B cell (primary cell): ENCODE data around the gene FMN1. TPM values are rescaled to one million over a fixed set of nuclear protein-coding genes. Genes with fewer than 3 reads are reported as not detected.

ENCODE experiments used
- ATAC-seq: fragments of 200-7000 bp; cut with Tn5 transposase; one replicate; pipeline ENCODE4 v1.10.0; 2021; ENCODE audit warnings: low read depth, mild to moderate bottlenecking, moderate number of reproducible peaks, moderate library complexity
- CTCF ChIA-PET: fragments of 350-600 bp; sonication (Branson Sonifier 250); formaldehyde crosslinking; loops from one replicate; lab custom pipeline; 2021; ENCODE audit warnings: antibody characterized with exemption, inconsistent platforms; lab: Charles Lee
- POLR2A ChIA-PET: fragments of 350-600 bp; sonication (Branson Sonifier 250); formaldehyde crosslinking; loops from one replicate; lab custom pipeline; 2021; ENCODE audit warnings: antibody characterized with exemption; lab: Charles Lee
- DNase-seq: peaks from one replicate; pipeline ENCODE4 v3.0.0; 2013
- H2AFZ ChIP-seq: 2 replicates; pipeline ENCODE4 v1.6.1; 2012; ENCODE audit warnings: mild to moderate bottlenecking, low read depth, low read length; ENCODE audit not compliant: insufficient read depth, poor library complexity, severe bottlenecking
- H3K27ac ChIP-seq, 2 donors: 1 replicate in 1 of 2; 2 replicates in 1 of 2; pipeline ENCODE4 v1.5.1; 2012 to 2013; ENCODE audit warnings: low read length in 2 of 2, mild to moderate bottlenecking in 2 of 2, moderate library complexity in 1 of 2
- H3K27me3 ChIP-seq, 4 experiments: fragments of 200-600 bp in 1 of 4; sonication (generic) in 1 of 4; replicated peaks in 1 of 4; 1 replicate in 2 of 4; 2 replicates in 2 of 4; pipeline versions ENCODE4 v1.6.1 to v1.7.0; 2013 to 2016; ENCODE audit warnings: low read length in 3 of 4, mild to moderate bottlenecking in 2 of 4, mixed read lengths in 1 of 4, moderate library complexity in 1 of 4; ENCODE audit not compliant: insufficient read depth in 4 of 4, control insufficient read depth in 3 of 4; ENCODE audit errors: control extremely low read depth in 1 of 4
- H3K36me3 ChIP-seq, 2 experiments: replicated peaks in 1 of 2; 1 replicate in 1 of 2; 2 replicates in 1 of 2; pipeline versions ENCODE4 v1.6.1 to v1.7.1; 2013; ENCODE audit warnings: low read length in 1 of 2; ENCODE audit not compliant: insufficient read depth in 2 of 2, control insufficient read depth in 1 of 2; ENCODE audit errors: control extremely low read depth in 1 of 2, extremely low read depth in 1 of 2
- H3K4me1 ChIP-seq, 2 donors: fragments of 200-600 bp in 1 of 2; sonication (generic) in 1 of 2; 1 replicate in 1 of 2; 2 replicates in 1 of 2; pipeline versions ENCODE4 v1.5.1 to v1.6.1; 2013 to 2017; ENCODE audit warnings: low read length in 2 of 2; ENCODE audit not compliant: control insufficient read depth in 2 of 2, insufficient read depth in 2 of 2
- H3K4me2 ChIP-seq: replicated peaks from 2 replicates; pipeline ENCODE3; 2012; ENCODE audit warnings: mild to moderate bottlenecking, low read depth, low read length; ENCODE audit not compliant: poor library complexity, severe bottlenecking
- H3K4me3 ChIP-seq, 5 experiments: fragments of 200-600 bp in 1 of 5; sonication (generic) in 1 of 5; 1 replicate in 3 of 5; 2 replicates in 2 of 5; pipeline versions ENCODE4 v1.5.1 to v1.7.0; 2011 to 2016; ENCODE audit warnings: low read length in 4 of 5, mild to moderate bottlenecking in 4 of 5, low read depth in 2 of 5, control low read depth in 1 of 5, moderate library complexity in 1 of 5; ENCODE audit not compliant: insufficient read depth in 1 of 5; ENCODE audit errors: control extremely low read depth in 1 of 5, extremely low read depth in 1 of 5
- H3K79me2 ChIP-seq: fragments of 200-600 bp; sonication (generic); one replicate; pipeline ENCODE4 v1.6.0; 2016; ENCODE audit warnings: low read length; ENCODE audit not compliant: control insufficient read depth, insufficient read depth
- H3K9ac ChIP-seq: fragments of 200-600 bp; sonication (generic); 2 replicates; pipeline ENCODE4 v1.6.1; 2017; ENCODE audit warnings: mild to moderate bottlenecking, low read length, moderate library complexity
- H3K9me3 ChIP-seq, 3 donors: one replicate each; pipeline versions ENCODE4 v1.6.1 to v1.7.1; 2013; ENCODE audit warnings: low read length in 2 of 3; ENCODE audit not compliant: control insufficient read depth in 2 of 3, insufficient read depth in 1 of 3; ENCODE audit errors: control extremely low read depth in 1 of 3
- H4K20me1 ChIP-seq: 2 replicates; pipeline ENCODE4 v1.6.0; 2012; ENCODE audit warnings: mild to moderate bottlenecking, low read length; ENCODE audit not compliant: insufficient read depth, control insufficient read depth, poor library complexity, severe bottlenecking
- H3K27ac Mint-ChIP-seq: one replicate; pipeline ENCODE4 v1.8.0; 2021; ENCODE audit warnings: mixed read lengths
- H3K27me3 Mint-ChIP-seq: one replicate; pipeline ENCODE4 v1.8.0; 2021; ENCODE audit warnings: mixed read lengths
- H3K4me1 Mint-ChIP-seq: one replicate; pipeline ENCODE4 v1.8.0; 2021; ENCODE audit warnings: mixed read lengths
- H3K4me3 Mint-ChIP-seq: one replicate; pipeline ENCODE4 v1.8.0; 2021; ENCODE audit warnings: mixed read lengths
- H3K9me3 Mint-ChIP-seq: one replicate; pipeline ENCODE4 v1.8.0; 2022; ENCODE audit warnings: mixed read lengths; ENCODE audit not compliant: insufficient read depth
- CTCF ChIP-seq: fragments of 200-600 bp; IDR thresholded peaks from one replicate; pipeline ENCODE4 v1.8.0; 2022; ENCODE audit warnings: antibody characterized with exemption, mild to moderate bottlenecking
- EZH2 ChIP-seq: IDR thresholded peaks from 2 replicates; pipeline ENCODE4 v1.6.1; 2012; ENCODE audit warnings: borderline replicate concordance, low read depth, mild to moderate bottlenecking, moderate library complexity, low read length; ENCODE audit not compliant: insufficient read depth, poor library complexity, severe bottlenecking
- WGBS: methylation state at CpG from one replicate; pipeline ENCODE4 v1.1.5; 2013; ENCODE audit warnings: missing lambda C conversion rate; ENCODE audit not compliant: insufficient coverage; 5-methylcytosine and 5-hydroxymethylcytosine counted together
- intact Hi-C: fragments of 100-400 bp; cut with micrococcal nuclease; formaldehyde crosslinking; loops from one replicate; pipeline ENCODE4 v1.10.0; 2022
- polyA plus RNA-seq: library from polyadenylated mRNA; depleted of rRNA; stranded (reverse); fragments of >200 nt; gene quantifications from 2 replicates; pipeline ENCODE4 v1.2.3, GENCODE V29; 2012
- total RNA-seq, 2 donors: library from RNA; stranded (reverse); fragments of 120-200 nt in 1 of 2; gene quantifications; 1 replicate in 1 of 2; 2 replicates in 1 of 2; pipeline versions ENCODE4 v1.2.3 to v1.2.4, GENCODE V29; 2013 to 2022

FMN1 gene
- total and polyA plus RNA-seq, 2 donors (not counting 1 experiment from before 2014, with no cell fraction given): 0.21 to 0.96 TPM

GRCh38 chr15:33008284-33008995 is 186.1 kb downstream of the FMN1 start:
- H3K4me2 ChIP-seq: no peak overlapping the region
- no peaks in the 10 kb centered on the region for H3K79me2 ChIP-seq
- ATAC-seq: no peak
- Mint-ChIP-seq H3K27ac (no peak overlapping the region), H3K4me3 (no peak overlapping the region), H3K27me3 (peaks cover 31% of the 10 kb centered on the region), H3K4me1 (peaks cover 3% of the 10 kb centered on the region), H3K9me3 (no peaks in the 10 kb centered on the region)
- no peaks in the 10 kb centered on the region for H3K36me3 ChIP-seq
- ChIA-PET POLR2A (no interaction called here), CTCF (no interaction called here)
- WGBS: no CpG with 5 or more reads among the region's 3 CpGs
- no peaks in the 10 kb centered on the region for H4K20me1 ChIP-seq
- H3K4me3 ChIP-seq: no peak overlapping the region
- peaks cover 0 to 16% (median 3%) of the 10 kb centered on the region in 4 experiments for H3K27me3 ChIP-seq
- TF ChIP-seq CTCF (no peak), EZH2 (no peak)
- H3K9ac ChIP-seq: no peak overlapping the region
- no peak for DNase-seq
- intact Hi-C loops: no loop called here
- peaks cover 0 to 5% of the 10 kb centered on the region in 2 donors for H3K4me1 ChIP-seq
- no peak overlapping the region for H2AFZ ChIP-seq
- no peak overlapping the region for H3K27ac ChIP-seq
- no peaks in the 10 kb centered on the region for H3K9me3 ChIP-seq

DNA sequence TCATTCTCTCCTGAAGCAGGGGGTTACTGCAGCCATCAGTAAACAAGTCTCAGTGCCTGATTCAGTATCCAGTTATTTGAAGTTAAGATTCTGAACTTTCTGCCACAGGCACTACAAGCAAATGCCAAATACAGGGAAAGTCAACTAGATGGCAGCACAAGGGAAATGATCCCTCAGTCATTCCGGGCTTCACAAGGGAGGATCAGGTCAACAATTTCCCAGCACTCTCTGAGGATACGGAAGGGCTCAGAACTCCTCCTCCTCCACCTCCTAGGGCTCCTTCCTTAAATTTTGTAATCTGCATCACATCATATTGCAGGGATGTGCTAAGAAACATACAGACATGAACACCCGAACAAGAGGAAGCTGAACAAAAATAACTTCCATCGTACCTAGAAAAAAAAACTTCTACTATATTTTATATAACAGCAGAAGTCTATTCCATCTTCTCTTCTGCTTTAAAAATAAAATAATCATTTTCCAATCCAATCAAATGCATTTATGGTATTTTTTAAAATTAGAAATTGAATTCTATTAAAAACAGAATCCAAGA is 187.1 kb downstream of the FMN1 start:
- no peak overlapping the region for H3K4me2 ChIP-seq
- no peaks in the 10 kb centered on the region for H3K36me3 ChIP-seq
- intact Hi-C loops: no loop called here
- no peaks in the 10 kb centered on the region for H4K20me1 ChIP-seq
- no peak overlapping the region for H3K27ac Mint-ChIP-seq
- ChIA-PET CTCF (no interaction called here), POLR2A (no interaction called here)
- peaks cover 0 to 5% of the 10 kb centered on the region in 2 donors for H3K4me1 ChIP-seq
- no peaks in the 10 kb centered on the region for H3K79me2 ChIP-seq
- no peak overlapping the region for H2AFZ ChIP-seq
- no peak overlapping the region for H3K4me3 Mint-ChIP-seq
- H3K9ac ChIP-seq: no peak overlapping the region
- ATAC-seq: no peak
- H3K27me3 ChIP-seq: peaks cover 0 to 16% (median 3%) of the 10 kb centered on the region in 4 experiments
- DNase-seq: no peak
- whole genome bisulfite sequencing: 20% methylated on average over 2 of the region's 4 CpGs
- no peak overlapping the region for H3K4me3 ChIP-seq
- no peaks in the 10 kb centered on the region for H3K9me3 ChIP-seq
- H3K27me3 Mint-ChIP-seq: peaks cover 29% of the 10 kb centered on the region
- H3K4me1 Mint-ChIP-seq: peaks cover 3% of the 10 kb centered on the region
- TF ChIP-seq CTCF (no peak), EZH2 (no peak)
- no peaks in the 10 kb centered on the region for H3K9me3 Mint-ChIP-seq
- H3K27ac ChIP-seq: no peak overlapping the region
